ENCODE measurements around the gene ELOVL7.

- TF ChIP-seq CTCF (IDR thresholded peaks at IDR 0.05; ENCODE audit: insufficient read depth, low read length, poor library complexity, severe bottlenecking) (no peak), EZH2phosphoT487 (conservative IDR thresholded peaks at IDR 0.05; ENCODE audit: low read length) (no peak)
These were observed 13.4 kb downstream of the ELOVL7 start for GRCh38 chr5:60830581-60831127.
